ENCODE measurements around the gene GNG7. TPM values are rescaled to one million over a fixed set of nuclear protein-coding genes. Genes with fewer than 3 reads are reported as not detected.

The GNG7 gene
- total and polyA plus RNA-seq, 10 of the 15 experiments (the other 5 are each of a cell fraction or from before 2014, with no cell fraction given) = 1.9 to 13.6 (median 6.5) TPM

DNA sequence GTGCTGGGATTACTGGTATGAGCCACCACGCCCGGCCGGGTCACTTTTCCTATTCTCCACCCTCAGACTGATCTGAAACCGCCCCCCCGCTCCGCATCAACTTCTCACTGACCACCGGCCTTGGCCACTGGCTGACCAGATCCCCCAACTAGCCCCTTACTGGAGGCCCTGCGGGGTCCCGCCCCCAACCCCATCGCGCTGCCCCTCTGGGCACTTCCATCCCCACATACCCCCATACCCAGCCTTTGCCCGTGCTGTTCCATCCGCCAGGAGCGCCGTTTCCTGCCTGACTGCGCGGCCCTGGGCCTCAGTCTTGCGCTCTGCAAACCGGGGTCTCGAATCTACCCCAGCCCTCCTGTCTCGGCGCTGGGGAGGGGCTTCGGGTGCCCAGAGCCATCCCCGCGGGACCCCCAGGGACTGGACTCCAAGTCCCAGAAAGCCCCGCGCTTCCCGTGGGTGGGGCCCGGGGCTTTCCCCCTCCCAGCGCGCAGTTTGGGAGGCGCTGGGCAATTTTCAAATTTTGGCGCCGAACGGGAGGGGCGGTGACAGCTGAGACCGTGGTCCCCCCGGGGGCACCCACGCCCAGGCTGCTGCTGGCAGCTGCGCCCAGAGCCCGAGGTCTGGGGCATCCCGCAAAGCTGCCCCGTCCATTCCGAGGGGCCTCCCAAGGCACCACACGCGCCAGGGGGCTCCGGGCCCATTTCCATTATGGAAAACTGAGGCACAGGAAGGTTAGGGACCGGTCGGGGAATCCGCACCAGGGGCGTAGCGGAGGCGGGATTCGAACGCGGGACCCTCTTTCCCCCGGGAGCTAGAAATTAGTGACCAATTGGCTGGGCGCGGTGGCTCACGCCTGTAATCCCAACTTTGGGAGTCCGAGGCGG is 240.5 kb downstream of the GNG7 start (continued):
- TF ChIP-seq, protein P1, sequence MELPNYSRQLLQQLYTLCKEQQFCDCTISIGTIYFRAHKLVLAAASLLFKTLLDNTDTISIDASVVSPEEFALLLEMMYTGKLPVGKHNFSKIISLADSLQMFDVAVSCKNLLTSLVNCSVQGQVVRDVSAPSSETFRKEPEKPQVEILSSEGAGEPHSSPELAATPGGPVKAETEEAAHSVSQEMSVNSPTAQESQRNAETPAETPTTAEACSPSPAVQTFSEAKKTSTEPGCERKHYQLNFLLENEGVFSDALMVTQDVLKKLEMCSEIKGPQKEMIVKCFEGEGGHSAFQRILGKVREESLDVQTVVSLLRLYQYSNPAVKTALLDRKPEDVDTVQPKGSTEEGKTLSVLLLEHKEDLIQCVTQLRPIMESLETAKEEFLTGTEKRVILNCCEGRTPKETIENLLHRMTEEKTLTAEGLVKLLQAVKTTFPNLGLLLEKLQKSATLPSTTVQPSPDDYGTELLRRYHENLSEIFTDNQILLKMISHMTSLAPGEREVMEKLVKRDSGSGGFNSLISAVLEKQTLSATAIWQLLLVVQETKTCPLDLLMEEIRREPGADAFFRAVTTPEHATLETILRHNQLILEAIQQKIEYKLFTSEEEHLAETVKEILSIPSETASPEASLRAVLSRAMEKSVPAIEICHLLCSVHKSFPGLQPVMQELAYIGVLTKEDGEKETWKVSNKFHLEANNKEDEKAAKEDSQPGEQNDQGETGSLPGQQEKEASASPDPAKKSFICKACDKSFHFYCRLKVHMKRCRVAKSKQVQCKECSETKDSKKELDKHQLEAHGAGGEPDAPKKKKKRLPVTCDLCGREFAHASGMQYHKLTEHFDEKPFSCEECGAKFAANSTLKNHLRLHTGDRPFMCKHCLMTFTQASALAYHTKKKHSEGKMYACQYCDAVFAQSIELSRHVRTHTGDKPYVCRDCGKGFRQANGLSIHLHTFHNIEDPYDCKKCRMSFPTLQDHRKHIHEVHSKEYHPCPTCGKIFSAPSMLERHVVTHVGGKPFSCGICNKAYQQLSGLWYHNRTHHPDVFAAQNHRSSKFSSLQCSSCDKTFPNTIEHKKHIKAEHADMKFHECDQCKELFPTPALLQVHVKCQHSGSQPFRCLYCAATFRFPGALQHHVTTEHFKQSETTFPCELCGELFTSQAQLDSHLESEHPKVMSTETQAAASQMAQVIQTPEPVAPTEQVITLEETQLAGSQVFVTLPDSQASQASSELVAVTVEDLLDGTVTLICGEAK (IDR thresholded peaks at IDR 0.05; ENCODE audit: borderline replicate concordance) = no peak
- TF ChIP-seq CEBPB (IDR thresholded peaks at IDR 0.05; ENCODE audit: borderline replicate concordance in 1 of 2, low read depth in 2 of 2, low read length in 2 of 2) (no peak), JUND (IDR thresholded peaks at IDR 0.05; ENCODE audit: low read depth, low read length) (no peak), TARDBP (IDR thresholded peaks at IDR 0.05; ENCODE audit: borderline replicate concordance) (no peak), WRNIP1 (IDR thresholded peaks at IDR 0.05; ENCODE audit: borderline replicate concordance, low read depth, low read length) (no peak), SPI1 (IDR thresholded peaks at IDR 0.05; ENCODE audit: borderline replicate concordance, insufficient read depth, low read depth, low read length) (no peak), EZH2 (IDR thresholded peaks at IDR 0.05; ENCODE audit: borderline replicate concordance, control insufficient read depth, low read depth, low read length) (no peak), SUPT20H (IDR thresholded peaks at IDR 0.05; ENCODE audit: borderline replicate concordance, control insufficient read depth, low read depth, low read length) (no peak), MYB (IDR thresholded peaks at IDR 0.05; ENCODE audit: borderline replicate concordance, low read depth, low read length) (no peak), NFYA (IDR thresholded peaks at IDR 0.05; ENCODE audit: borderline replicate concordance, low read depth, low read length) (no peak), POU2F2 (IDR thresholded peaks at IDR 0.05; ENCODE audit: borderline replicate concordance, low read depth, low read length) (no peak), ZNF207 (IDR thresholded peaks at IDR 0.05; ENCODE audit: borderline replicate concordance) (peak; percentile 32; the same call in 1 of the 2 replicates), BMI1 (IDR thresholded peaks at IDR 0.05; ENCODE audit: borderline replicate concordance) (no peak), HCFC1 (IDR thresholded peaks at IDR 0.05; ENCODE audit: low read length) (peak; percentile 83), CHD2 (IDR thresholded peaks at IDR 0.05; ENCODE audit: borderline replicate concordance, low read depth, low read length) (peak; percentile 58)
- TF ChIP-seq, protein P2, sequence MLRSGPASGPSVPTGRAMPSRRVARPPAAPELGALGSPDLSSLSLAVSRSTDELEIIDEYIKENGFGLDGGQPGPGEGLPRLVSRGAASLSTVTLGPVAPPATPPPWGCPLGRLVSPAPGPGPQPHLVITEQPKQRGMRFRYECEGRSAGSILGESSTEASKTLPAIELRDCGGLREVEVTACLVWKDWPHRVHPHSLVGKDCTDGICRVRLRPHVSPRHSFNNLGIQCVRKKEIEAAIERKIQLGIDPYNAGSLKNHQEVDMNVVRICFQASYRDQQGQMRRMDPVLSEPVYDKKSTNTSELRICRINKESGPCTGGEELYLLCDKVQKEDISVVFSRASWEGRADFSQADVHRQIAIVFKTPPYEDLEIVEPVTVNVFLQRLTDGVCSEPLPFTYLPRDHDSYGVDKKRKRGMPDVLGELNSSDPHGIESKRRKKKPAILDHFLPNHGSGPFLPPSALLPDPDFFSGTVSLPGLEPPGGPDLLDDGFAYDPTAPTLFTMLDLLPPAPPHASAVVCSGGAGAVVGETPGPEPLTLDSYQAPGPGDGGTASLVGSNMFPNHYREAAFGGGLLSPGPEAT (IDR thresholded peaks at IDR 0.05; ENCODE audit: low read depth) = no peak; the same call in 1 of the 2 replicates
- TF ChIP-seq, protein P3, sequence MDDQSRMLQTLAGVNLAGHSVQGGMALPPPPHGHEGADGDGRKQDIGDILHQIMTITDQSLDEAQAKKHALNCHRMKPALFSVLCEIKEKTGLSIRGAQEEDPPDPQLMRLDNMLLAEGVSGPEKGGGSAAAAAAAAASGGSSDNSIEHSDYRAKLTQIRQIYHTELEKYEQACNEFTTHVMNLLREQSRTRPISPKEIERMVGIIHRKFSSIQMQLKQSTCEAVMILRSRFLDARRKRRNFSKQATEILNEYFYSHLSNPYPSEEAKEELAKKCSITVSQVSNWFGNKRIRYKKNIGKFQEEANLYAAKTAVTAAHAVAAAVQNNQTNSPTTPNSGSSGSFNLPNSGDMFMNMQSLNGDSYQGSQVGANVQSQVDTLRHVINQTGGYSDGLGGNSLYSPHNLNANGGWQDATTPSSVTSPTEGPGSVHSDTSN (IDR thresholded peaks at IDR 0.05; ENCODE audit: insufficient replicate concordance, low read depth, low read length) = no peak
- TF ChIP-seq, protein P4, sequence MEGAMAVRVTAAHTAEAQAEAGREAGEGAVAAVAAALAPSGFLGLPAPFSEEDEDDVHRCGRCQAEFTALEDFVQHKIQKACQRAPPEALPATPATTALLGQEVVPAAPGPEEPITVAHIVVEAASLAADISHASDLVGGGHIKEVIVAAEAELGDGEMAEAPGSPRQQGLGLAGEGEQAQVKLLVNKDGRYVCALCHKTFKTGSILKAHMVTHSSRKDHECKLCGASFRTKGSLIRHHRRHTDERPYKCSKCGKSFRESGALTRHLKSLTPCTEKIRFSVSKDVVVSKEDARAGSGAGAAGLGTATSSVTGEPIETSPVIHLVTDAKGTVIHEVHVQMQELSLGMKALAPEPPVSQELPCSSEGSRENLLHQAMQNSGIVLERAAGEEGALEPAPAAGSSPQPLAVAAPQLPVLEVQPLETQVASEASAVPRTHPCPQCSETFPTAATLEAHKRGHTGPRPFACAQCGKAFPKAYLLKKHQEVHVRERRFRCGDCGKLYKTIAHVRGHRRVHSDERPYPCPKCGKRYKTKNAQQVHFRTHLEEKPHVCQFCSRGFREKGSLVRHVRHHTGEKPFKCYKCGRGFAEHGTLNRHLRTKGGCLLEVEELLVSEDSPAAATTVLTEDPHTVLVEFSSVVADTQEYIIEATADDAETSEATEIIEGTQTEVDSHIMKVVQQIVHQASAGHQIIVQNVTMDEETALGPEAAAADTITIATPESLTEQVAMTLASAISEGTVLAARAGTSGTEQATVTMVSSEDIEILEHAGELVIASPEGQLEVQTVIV (IDR thresholded peaks at IDR 0.05; ENCODE audit: borderline replicate concordance, partially characterized antibody) = no peak

Data from GM12878 (cell line).